WI38 (cell line): ENCODE data around the gene SNRNP200.

Experiments
- H3K4me3 ChIP-seq: 2 replicates; pipeline ENCODE4 v1.5.1; 2011; ENCODE audit warnings: low read depth, mild to moderate bottlenecking, control low read depth, low read length
- TF ChIP-seq, protein P1 (sequence below): IDR thresholded peaks from 2 replicates; pipeline ENCODE4 v1.5.1; 2012; ENCODE audit warnings: low read depth, mild to moderate bottlenecking, control low read depth, low read length

Gene SNRNP200

DNA sequence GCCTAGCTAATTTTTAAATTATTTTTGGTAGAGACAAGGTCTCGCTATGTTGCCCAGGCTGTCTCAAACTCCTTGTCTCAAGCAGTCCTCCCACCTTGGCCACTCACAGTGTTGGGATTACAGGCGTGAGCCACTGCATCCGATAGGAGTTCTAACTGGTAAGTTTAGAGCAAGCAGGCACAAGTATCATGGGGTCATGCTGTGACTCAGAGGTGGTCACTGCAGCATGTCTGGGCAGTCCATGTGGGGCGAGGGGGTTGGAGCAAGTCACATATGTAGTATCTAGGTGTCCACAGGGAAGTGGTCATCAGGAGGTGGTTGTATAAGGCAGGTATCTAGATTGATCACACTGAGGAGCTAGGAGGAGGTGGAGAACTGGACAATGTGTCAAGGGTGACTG lies 74.0 kb downstream of the SNRNP200 start:
- H3K4me3 ChIP-seq: no peak overlapping the region

DNA sequence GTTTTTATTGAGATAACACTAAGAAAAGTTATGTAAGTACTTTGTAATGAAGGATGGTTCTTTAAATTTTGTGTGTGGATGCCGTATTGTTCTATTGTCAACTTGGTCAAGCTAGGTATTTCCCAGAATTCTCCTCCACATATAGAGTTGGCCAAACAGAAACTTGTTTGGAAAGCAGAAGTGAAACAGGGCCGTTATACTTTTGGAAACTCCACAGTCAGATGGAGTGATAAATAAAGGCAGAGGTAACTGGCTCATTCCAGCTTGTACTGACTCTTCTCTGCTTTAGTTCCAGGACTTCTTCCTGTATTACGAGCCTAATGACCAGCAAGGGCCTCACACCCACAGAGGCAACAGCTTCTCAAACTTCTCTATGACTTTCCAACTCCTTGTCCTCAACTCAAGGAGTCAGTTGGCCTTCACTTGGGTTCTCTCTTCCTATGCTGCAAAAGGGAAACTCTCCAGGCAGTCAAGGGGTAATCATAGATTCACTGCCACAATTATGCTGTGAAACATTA lies 80.3 kb downstream of the SNRNP200 start:
- TF ChIP-seq, protein P1, sequence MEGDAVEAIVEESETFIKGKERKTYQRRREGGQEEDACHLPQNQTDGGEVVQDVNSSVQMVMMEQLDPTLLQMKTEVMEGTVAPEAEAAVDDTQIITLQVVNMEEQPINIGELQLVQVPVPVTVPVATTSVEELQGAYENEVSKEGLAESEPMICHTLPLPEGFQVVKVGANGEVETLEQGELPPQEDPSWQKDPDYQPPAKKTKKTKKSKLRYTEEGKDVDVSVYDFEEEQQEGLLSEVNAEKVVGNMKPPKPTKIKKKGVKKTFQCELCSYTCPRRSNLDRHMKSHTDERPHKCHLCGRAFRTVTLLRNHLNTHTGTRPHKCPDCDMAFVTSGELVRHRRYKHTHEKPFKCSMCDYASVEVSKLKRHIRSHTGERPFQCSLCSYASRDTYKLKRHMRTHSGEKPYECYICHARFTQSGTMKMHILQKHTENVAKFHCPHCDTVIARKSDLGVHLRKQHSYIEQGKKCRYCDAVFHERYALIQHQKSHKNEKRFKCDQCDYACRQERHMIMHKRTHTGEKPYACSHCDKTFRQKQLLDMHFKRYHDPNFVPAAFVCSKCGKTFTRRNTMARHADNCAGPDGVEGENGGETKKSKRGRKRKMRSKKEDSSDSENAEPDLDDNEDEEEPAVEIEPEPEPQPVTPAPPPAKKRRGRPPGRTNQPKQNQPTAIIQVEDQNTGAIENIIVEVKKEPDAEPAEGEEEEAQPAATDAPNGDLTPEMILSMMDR: no peak
- H3K4me3 ChIP-seq: no peak overlapping the region

More for the DNA sequence above, 74.0 kb downstream of the SNRNP200 start:
- TF ChIP-seq, protein P1: no peak
